GM23338 (cell line): Measurements from ENCODE around the gene ST6GALNAC6. TPM values are rescaled to one million over a fixed set of nuclear protein-coding genes. Genes with fewer than 3 reads are reported as not detected.

Experiments used
- ATAC-seq: fragments of 200-7000 bp; cut with Tn5 transposase; 3 replicates; pipeline ENCODE4 v1.9.1; 2020
- DNase-seq: peaks from one replicate; pipeline ENCODE4 v3.0.0-alpha.2; 2015; ENCODE audit warnings: low spot score
- H2AFZ ChIP-seq: fragments of 200-600 bp; sonication (generic); 2 replicates; pipeline ENCODE4 v1.8.0; 2016; ENCODE audit warnings: antibody characterized with exemption, mild to moderate bottlenecking, moderate library complexity
- H3F3A ChIP-seq: fragments of 200-600 bp; sonication (generic); replicated peaks from 2 replicates; pipeline ENCODE4 v1.8.0; 2017; ENCODE audit warnings: antibody characterized with exemption, mixed run types, low read depth
- H3K27ac ChIP-seq: fragments of 200-600 bp; sonication (generic); 2 replicates; pipeline ENCODE4 v1.6.1; 2016; ENCODE audit warnings: low read depth
- H3K27me3 ChIP-seq: fragments of 200-600 bp; sonication (generic); 2 replicates; pipeline ENCODE4 v1.8.0; 2016; ENCODE audit warnings: mild to moderate bottlenecking, mixed run types, moderate library complexity; ENCODE audit not compliant: insufficient read depth
- H3K36me3 ChIP-seq: fragments of 200-600 bp; sonication (generic); 2 replicates; pipeline ENCODE4 v1.8.0; 2016; ENCODE audit warnings: mild to moderate bottlenecking; ENCODE audit not compliant: insufficient read depth
- H3K4me1 ChIP-seq: fragments of 200-600 bp; sonication (generic); 2 replicates; pipeline ENCODE4 v1.8.0; 2016; ENCODE audit warnings: mild to moderate bottlenecking, moderate library complexity; ENCODE audit not compliant: insufficient read depth
- H3K4me2 ChIP-seq: fragments of 200-600 bp; sonication (generic); 2 replicates; pipeline ENCODE4 v1.7.1; 2017; ENCODE audit warnings: mixed run types
- H3K4me3 ChIP-seq: fragments of 200-600 bp; sonication (generic); 2 replicates; pipeline ENCODE4 v1.6.1; 2016; ENCODE audit warnings: mixed run types
- H3K79me2 ChIP-seq: fragments of 200-600 bp; sonication (generic); replicated peaks from 2 replicates; pipeline ENCODE4 v1.8.0; 2017; ENCODE audit warnings: mild to moderate bottlenecking; ENCODE audit not compliant: insufficient read depth
- H3K9me2 ChIP-seq: fragments of 200-600 bp; sonication (generic); 2 replicates; pipeline ENCODE4 v1.8.0; 2017; ENCODE audit not compliant: insufficient read depth
- H4K20me1 ChIP-seq: fragments of 200-600 bp; sonication (generic); replicated peaks from 2 replicates; pipeline ENCODE4 v1.8.0; 2017; ENCODE audit warnings: mild to moderate bottlenecking; ENCODE audit not compliant: insufficient read depth
- H3K27ac Mint-ChIP-seq: 2 replicates; pipeline ENCODE4 v1.8.0; 2020; ENCODE audit warnings: inconsistent platforms, mild to moderate bottlenecking, moderate library complexity, mixed read lengths
- H3K27me3 Mint-ChIP-seq: 3 replicates; pipeline ENCODE4 v1.8.0; 2022; ENCODE audit warnings: low read depth, mild to moderate bottlenecking, moderate library complexity, mixed read lengths, inconsistent platforms; ENCODE audit not compliant: insufficient read depth, poor library complexity
- H3K36me3 Mint-ChIP-seq: 3 replicates; pipeline ENCODE4 v1.8.0; 2021; ENCODE audit warnings: low read depth, mild to moderate bottlenecking, inconsistent platforms, moderate library complexity, mixed read lengths
- H3K4me1 Mint-ChIP-seq: 3 replicates; pipeline ENCODE4 v1.8.0; 2020; ENCODE audit warnings: mild to moderate bottlenecking, inconsistent platforms, mixed read lengths
- H3K4me3 Mint-ChIP-seq: 3 replicates; pipeline ENCODE4 v1.8.0; 2021; ENCODE audit warnings: moderate library complexity, mild to moderate bottlenecking, inconsistent platforms, mixed read lengths
- H3K9me3 Mint-ChIP-seq: 3 replicates; pipeline ENCODE4 v1.8.0; 2020; ENCODE audit warnings: moderate library complexity, mild to moderate bottlenecking, inconsistent platforms, mixed read lengths
- CREB1 ChIP-seq: fragments of 250-450 bp; sonication (Bioruptor Pico); IDR thresholded peaks from 2 replicates; pipeline ENCODE4 v1.5.0; 2020; ENCODE audit warnings: low read depth, mild to moderate bottlenecking, moderate library complexity
- EZH2 ChIP-seq: fragments of 200-600 bp; sonication (generic); IDR thresholded peaks from one replicate; pipeline ENCODE4 v1.8.0; 2017; ENCODE audit warnings: antibody characterized with exemption, mild to moderate bottlenecking, low read depth; ENCODE audit not compliant: unreplicated experiment
- JUNB ChIP-seq: IDR thresholded peaks from one replicate; pipeline ENCODE4 v1.6.1; 2016; ENCODE audit warnings: antibody characterized with exemption; ENCODE audit not compliant: unreplicated experiment
- ZNF114 ChIP-seq: fragments of 250-450 bp; sonication (Bioruptor Pico); IDR thresholded peaks from 2 replicates; pipeline ENCODE4 v1.5.0; 2020; ENCODE audit warnings: mild to moderate bottlenecking, moderate library complexity
- ZNF331 ChIP-seq: fragments of 250-450 bp; sonication (Bioruptor Pico); IDR thresholded peaks from 2 replicates; pipeline ENCODE4 v1.5.0; 2020; ENCODE audit warnings: low read depth, mild to moderate bottlenecking, moderate library complexity
- polyA plus RNA-seq: library from polyadenylated mRNA; unstranded; fragments of >200 nt; fragmentation: Nextera tagmentation; extraction: Ambion mirVana; gene quantifications from 2 replicates; pipeline ENCODE4 v1.2.1, GENCODE V29; 2016
- total RNA-seq: library from RNA; depleted of rRNA; stranded (reverse); fragments of >200 nt; shearing (Covaris generic); gene quantifications from 2 replicates; pipeline ENCODE4 v1.2.3, GENCODE V29; 2014
- TF ChIP-seq, protein P1 (sequence below): fragments of 250-450 bp; sonication (Bioruptor Pico); IDR thresholded peaks from 2 replicates; pipeline ENCODE4 v1.5.0; 2020; ENCODE audit warnings: mild to moderate bottlenecking, moderate library complexity
- TF ChIP-seq, protein P2 (sequence below): IDR thresholded peaks from 2 replicates; pipeline ENCODE4 v1.6.1; 2016; ENCODE audit warnings: antibody characterized with exemption
- TF ChIP-seq, protein P3 (sequence below), 2 experiments: fragments of 200-600 bp in 1 of 2; sonication (generic) in 1 of 2; conservative IDR thresholded peaks; 2 replicates each; pipeline versions ENCODE4 v1.5.1 to v1.6.1; 2016 to 2017; ENCODE audit warnings: antibody characterized with exemption in 2 of 2, low read depth in 2 of 2, mild to moderate bottlenecking in 2 of 2, moderate library complexity in 1 of 2

ST6GALNAC6 gene
- total and polyA plus RNA-seq, 2 experiments from 2014 or later, result 20.7 to 39.2 TPM

DNA sequence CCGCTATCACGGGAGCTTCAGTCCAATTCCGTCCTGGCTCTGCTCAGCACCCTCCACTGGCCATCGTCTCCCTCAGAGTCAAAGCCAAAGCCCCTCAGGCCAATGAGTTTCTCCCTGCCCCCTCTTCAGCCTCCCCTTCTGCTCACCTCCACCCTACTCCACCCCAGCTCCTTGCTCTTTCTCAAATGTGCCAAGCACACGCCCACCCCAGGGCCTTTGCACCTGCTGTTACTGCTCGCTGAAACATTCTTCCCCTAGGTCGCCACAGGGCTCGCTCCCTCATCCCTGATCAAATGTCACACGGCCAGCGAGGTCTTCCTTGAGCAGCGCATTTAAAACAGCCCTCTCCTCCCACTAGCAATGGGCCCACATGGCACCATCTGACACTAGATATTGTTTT, 38.6 kb downstream of the ST6GALNAC6 start (continued):
- TF ChIP-seq, protein P1, sequence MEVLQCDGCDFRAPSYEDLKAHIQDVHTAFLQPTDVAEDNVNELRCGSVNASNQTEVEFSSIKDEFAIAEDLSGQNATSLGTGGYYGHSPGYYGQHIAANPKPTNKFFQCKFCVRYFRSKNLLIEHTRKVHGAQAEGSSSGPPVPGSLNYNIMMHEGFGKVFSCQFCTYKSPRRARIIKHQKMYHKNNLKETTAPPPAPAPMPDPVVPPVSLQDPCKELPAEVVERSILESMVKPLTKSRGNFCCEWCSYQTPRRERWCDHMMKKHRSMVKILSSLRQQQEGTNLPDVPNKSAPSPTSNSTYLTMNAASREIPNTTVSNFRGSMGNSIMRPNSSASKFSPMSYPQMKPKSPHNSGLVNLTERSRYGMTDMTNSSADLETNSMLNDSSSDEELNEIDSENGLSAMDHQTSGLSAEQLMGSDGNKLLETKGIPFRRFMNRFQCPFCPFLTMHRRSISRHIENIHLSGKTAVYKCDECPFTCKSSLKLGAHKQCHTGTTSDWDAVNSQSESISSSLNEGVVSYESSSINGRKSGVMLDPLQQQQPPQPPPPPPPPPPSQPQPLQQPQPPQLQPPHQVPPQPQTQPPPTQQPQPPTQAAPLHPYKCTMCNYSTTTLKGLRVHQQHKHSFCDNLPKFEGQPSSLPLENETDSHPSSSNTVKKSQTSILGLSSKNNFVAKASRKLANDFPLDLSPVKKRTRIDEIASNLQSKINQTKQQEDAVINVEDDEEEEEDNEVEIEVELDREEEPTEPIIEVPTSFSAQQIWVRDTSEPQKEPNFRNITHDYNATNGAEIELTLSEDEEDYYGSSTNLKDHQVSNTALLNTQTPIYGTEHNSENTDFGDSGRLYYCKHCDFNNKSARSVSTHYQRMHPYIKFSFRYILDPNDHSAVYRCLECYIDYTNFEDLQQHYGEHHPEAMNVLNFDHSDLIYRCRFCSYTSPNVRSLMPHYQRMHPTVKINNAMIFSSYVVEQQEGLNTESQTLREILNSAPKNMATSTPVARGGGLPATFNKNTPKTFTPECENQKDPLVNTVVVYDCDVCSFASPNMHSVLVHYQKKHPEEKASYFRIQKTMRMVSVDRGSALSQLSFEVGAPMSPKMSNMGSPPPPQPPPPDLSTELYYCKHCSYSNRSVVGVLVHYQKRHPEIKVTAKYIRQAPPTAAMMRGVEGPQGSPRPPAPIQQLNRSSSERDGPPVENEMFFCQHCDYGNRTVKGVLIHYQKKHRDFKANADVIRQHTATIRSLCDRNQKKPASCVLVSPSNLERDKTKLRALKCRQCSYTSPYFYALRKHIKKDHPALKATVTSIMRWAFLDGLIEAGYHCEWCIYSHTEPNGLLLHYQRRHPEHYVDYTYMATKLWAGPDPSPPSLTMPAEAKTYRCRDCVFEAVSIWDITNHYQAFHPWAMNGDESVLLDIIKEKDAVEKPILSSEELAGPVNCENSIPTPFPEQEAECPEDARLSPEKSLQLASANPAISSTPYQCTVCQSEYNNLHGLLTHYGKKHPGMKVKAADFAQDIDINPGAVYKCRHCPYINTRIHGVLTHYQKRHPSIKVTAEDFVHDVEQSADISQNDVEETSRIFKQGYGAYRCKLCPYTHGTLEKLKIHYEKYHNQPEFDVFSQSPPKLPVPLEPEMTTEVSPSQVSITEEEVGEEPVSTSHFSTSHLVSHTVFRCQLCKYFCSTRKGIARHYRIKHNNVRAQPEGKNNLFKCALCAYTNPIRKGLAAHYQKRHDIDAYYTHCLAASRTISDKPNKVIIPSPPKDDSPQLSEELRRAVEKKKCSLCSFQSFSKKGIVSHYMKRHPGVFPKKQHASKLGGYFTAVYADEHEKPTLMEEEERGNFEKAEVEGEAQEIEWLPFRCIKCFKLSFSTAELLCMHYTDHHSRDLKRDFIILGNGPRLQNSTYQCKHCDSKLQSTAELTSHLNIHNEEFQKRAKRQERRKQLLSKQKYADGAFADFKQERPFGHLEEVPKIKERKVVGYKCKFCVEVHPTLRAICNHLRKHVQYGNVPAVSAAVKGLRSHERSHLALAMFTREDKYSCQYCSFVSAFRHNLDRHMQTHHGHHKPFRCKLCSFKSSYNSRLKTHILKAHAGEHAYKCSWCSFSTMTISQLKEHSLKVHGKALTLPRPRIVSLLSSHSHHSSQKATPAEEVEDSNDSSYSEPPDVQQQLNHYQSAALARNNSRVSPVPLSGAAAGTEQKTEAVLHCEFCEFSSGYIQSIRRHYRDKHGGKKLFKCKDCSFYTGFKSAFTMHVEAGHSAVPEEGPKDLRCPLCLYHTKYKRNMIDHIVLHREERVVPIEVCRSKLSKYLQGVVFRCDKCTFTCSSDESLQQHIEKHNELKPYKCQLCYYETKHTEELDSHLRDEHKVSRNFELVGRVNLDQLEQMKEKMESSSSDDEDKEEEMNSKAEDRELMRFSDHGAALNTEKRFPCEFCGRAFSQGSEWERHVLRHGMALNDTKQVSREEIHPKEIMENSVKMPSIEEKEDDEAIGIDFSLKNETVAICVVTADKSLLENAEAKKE (CRISPR knock-in tag), result no peak
- TF ChIP-seq JUNB (no peak), ZNF331 (CRISPR knock-in tag) (no peak), CREB1 (CRISPR knock-in tag) (no peak)
- TF ChIP-seq, protein P2, sequence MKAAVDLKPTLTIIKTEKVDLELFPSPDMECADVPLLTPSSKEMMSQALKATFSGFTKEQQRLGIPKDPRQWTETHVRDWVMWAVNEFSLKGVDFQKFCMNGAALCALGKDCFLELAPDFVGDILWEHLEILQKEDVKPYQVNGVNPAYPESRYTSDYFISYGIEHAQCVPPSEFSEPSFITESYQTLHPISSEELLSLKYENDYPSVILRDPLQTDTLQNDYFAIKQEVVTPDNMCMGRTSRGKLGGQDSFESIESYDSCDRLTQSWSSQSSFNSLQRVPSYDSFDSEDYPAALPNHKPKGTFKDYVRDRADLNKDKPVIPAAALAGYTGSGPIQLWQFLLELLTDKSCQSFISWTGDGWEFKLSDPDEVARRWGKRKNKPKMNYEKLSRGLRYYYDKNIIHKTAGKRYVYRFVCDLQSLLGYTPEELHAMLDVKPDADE, result no peak

DNA sequence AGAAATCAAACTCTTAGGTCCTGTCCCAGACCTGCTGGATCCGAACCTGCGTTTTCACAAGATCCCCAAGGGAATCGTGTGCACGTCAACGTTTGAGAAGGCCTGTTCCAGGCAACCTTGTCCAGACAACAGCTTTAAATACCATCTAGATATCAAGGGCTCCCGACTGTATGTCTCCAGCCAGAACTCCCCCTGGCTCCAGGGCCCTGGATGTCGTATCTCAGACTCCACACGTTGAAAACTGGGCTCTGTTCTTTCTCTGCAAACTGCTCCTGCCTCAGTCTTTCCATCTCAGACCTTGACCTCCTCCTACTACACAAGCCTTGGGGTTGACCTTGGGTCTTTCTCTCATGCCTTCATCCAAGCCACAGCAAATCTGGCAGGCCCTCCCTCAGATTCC, 39.1 kb downstream of the ST6GALNAC6 start:
- 0 out of 2 replicates have a peak, but pooled peaks cover 1% of the 10 kb centered on the region for H3F3A ChIP-seq
- H3K4me1 Mint-ChIP-seq, result peaks cover 8% of the 10 kb centered on the region; the same call in 1 of the 3 replicates
- no peak overlapping the region for H3K27ac Mint-ChIP-seq
- TF ChIP-seq ZNF114 (CRISPR knock-in tag) (no peak), ZNF331 (CRISPR knock-in tag) (no peak), EZH2 (no peak)
- TF ChIP-seq, protein P3, sequence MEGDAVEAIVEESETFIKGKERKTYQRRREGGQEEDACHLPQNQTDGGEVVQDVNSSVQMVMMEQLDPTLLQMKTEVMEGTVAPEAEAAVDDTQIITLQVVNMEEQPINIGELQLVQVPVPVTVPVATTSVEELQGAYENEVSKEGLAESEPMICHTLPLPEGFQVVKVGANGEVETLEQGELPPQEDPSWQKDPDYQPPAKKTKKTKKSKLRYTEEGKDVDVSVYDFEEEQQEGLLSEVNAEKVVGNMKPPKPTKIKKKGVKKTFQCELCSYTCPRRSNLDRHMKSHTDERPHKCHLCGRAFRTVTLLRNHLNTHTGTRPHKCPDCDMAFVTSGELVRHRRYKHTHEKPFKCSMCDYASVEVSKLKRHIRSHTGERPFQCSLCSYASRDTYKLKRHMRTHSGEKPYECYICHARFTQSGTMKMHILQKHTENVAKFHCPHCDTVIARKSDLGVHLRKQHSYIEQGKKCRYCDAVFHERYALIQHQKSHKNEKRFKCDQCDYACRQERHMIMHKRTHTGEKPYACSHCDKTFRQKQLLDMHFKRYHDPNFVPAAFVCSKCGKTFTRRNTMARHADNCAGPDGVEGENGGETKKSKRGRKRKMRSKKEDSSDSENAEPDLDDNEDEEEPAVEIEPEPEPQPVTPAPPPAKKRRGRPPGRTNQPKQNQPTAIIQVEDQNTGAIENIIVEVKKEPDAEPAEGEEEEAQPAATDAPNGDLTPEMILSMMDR (conservative IDR thresholded peaks at IDR 0.05; ENCODE audit: low read depth in 2 of 2), result no peak
- TF ChIP-seq, protein P2, result no peak

More for the DNA sequence above, 39.1 kb downstream of the ST6GALNAC6 start:
- no peaks in the 10 kb centered on the region for H3K9me3 Mint-ChIP-seq
- H3K27me3 Mint-ChIP-seq, result peaks cover 7% of the 10 kb centered on the region
- Histone ChIP-seq H3K4me1 (no peaks in the 10 kb centered on the region), H3K36me3 (no peaks in the 10 kb centered on the region), H4K20me1 (no peaks in the 10 kb centered on the region), H2AFZ (no peak overlapping the region), H3K79me2 (no peaks in the 10 kb centered on the region), H3K4me2 (no peak overlapping the region), H3K27me3 (no peaks in the 10 kb centered on the region), H3K9me2 (no peaks in the 10 kb centered on the region), H3K4me3 (no peak overlapping the region), H3K27ac (no peak overlapping the region)
- no peaks in the 10 kb centered on the region for H3K36me3 Mint-ChIP-seq
- DNase-seq, result no peak
- no peak overlapping the region for H3K4me3 Mint-ChIP-seq
- no peak for ATAC-seq
